ENCODE data around the gene RNF180. TPM values are rescaled to one million over a fixed set of nuclear protein-coding genes. Genes with fewer than 3 reads are reported as not detected.
A peak's percentile ranks its signal among the peaks of the same experiment; 100 is the strongest.
"Not testable (repeated sequence)": the region's sequence is repeated elsewhere in the genome, so short reads cannot be mapped to it uniquely, and the experiment has no call there.

Gene RNF180
- total RNA-seq, 1 donor from 2014 or later = 11.0 TPM

GRCh38 chr5:64330728-64331231 lies 165.1 kb downstream of the RNF180 start:
- intact Hi-C loops (cut with DNase I) = loop anchor here (5.0 kb wide), 1 partner anchor 177 kb away; the partner anchor contains the start of gene RGS7BP
- peak; percentile 91 for ATAC-seq
- DNase-seq (ENCODE audit: missing footprints) = peak; percentile 75

DNA sequence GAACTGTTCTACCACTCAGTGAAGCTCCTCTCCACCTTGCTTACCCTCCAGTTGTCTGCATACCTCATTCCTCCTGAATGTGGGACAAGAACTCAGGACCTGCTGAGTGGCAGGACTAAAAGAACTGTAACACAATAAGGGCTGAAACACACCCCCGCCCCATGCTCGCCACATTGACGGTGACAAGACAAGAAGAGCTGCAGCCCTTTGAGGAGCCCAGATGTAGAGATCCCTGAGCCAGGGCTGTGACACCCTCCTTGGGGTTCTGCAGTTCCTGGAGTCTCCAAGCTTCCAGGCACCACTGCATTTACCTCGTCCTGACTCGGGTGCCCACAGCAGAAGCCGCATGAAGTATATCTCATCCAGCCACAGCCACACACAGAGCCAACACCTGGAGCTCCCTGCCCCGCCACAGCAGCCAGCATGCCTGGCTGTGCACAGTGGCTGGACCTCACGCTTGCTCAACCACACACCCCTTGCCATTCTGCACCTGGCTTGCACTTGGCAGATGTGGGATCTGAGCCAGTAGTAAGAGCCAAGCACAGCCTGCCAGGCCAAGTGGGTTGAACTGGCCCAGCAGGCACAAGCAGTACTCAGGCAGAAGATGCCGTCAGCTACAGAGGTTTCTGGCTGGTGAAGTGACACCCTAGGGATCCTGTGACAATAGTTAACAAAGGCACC lies 166.1 kb downstream of the RNF180 start:
- peak; percentile 93 for ATAC-seq
- peak; percentile 79 for DNase-seq (ENCODE audit: missing footprints)
- intact Hi-C loops (cut with DNase I) = loop anchor here (5.0 kb wide), 1 partner anchor 176 kb away; the partner anchor contains the start of gene RGS7BP

- no peak for DNase-seq (ENCODE audit: missing footprints)
- intact Hi-C loops (cut with DNase I) = loop anchor here (5.0 kb wide), 1 partner anchor 173 kb away; the partner anchor contains the start of gene RGS7BP
- ATAC-seq = no peak
Observed at GRCh38 chr5:64333886-64334285, 168.2 kb downstream of the RNF180 start.

- intact Hi-C loops (cut with DNase I) = no loop called here
- DNase-seq (ENCODE audit: missing footprints) = no peak
- no peak for ATAC-seq
Observed at GRCh38 chr5:64339769-64340168, 174.1 kb downstream of the RNF180 start.

DNA sequence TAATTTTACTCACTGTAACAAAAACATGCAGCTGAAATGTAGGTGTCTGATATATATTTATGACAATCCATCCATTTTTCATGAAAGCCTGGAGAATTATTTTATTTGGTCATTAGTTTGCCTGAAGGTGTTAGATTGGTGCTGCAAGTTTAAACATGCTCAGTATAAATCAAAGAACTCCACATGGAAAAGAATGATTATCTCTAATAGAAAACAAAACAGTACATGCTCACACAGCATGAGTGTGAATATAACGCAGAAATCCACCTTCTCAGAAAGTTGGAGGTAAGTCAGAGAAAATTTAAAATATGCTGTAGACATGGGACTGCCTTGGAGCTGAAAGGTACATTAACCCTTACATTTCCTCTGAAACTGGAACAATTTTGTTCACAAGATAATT lies 174.7 kb downstream of the RNF180 start:
- DNase-seq (ENCODE audit: missing footprints) = no peak
- no peak for ATAC-seq
- intact Hi-C loops (cut with DNase I) = no loop called here

DNA sequence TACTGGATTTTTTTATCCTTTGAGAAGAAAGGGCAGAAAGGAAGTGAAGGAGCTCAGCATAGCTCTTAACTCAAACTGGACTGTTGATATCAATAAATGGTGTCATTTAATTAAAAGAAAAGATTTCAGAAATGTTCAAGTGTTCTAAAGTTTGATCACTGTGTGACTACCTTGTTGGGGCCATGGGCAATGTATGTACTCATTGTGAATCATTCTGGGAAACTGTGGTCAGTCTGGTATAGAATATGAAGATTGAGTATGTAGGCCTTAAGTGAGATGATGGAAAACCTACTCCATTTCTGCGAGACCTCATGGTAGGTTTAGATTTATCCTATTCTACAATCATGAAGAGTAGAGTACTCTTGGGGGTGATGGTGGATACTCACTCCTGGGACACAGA lies 175.7 kb downstream of the RNF180 start:
- ATAC-seq (no peak), DNase-seq (ENCODE audit: missing footprints) (no peak)
- intact Hi-C loops (cut with DNase I) = no loop called here

GRCh38 chr5:64344501-64344900 lies 178.9 kb downstream of the RNF180 start:
- intact Hi-C loops (cut with DNase I) = no loop called here
- ATAC-seq = no peak

DNA sequence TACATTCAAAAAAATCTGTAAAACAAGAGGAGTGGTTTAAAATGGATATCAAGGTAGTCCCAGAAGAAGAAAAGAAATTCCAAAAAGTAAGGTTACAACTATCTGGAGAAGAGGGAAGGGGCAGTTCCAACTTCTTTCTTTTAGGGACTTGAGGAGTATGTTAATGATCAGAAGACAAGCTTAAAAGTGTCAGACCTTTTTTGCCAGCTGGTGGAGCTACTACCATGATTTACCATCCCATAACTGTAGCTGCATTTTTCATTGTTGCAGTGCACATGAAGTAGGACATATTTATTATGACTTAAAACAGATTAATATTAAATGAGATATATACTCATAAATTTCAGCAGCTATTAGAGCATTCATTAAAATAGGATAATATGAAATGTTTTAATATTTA lies 181.7 kb downstream of the RNF180 start:
- DNase-seq (ENCODE audit: missing footprints) = no peak
- intact Hi-C loops (cut with DNase I) = no loop called here
- ATAC-seq = no peak

More at GRCh38 chr5:64344501-64344900, 178.9 kb downstream of the RNF180 start:
- no peak for DNase-seq (ENCODE audit: missing footprints)

- intact Hi-C loops (cut with DNase I) = no loop called here
- DNase-seq (ENCODE audit: missing footprints) (no peak), ATAC-seq (no peak)
Observed at GRCh38 chr5:64364426-64364825, 198.8 kb downstream of the RNF180 start.

- intact Hi-C loops (cut with DNase I) = no loop called here
- no peak for DNase-seq (ENCODE audit: missing footprints)
- no peak for ATAC-seq
Observed at GRCh38 chr5:64384765-64385164, 219.1 kb downstream of the RNF180 start.

DNA sequence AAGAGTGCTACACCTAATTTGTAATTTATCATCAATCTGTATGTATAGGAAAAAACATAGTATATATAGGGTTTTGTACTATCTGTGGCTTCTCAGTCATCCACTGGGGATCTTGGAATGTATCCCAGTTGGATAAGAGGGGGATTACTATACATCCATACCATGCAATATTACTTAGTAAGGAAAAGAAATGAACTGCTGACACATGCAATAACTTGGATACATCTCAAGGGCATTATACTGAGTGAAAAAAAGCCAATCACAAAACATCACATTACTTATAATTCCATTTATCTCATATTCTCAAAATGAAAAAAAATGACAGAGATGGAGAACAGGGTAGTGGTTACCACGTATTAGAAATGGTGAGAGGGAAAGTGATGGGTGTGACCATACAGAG lies 231.9 kb downstream of the RNF180 start:
- intact Hi-C loops (cut with DNase I) = no loop called here
- ATAC-seq = no peak
- DNase-seq (ENCODE audit: missing footprints) = no peak

DNA sequence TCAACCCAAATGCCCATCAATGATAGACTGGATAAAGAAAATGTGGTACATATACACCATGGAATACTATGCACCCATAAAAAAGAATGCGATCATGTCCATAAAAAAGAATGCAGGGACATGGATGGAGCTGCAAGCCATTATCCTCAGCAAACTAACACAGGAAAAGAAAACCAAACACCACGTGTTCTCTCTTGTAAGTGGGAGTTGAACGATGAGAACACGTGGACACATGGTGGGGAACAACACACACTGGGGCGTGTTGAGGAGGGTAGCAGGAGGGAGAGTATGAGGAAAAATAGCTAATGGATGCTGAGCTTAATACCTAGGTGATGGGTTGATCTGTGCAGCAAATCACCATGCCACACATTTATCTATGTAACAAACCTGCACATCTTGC lies 233.1 kb downstream of the RNF180 start:
- intact Hi-C loops (cut with DNase I); ATAC-seq; DNase-seq (ENCODE audit: missing footprints): not testable (repeated sequence)

GRCh38 chr5:64407103-64407825 lies 241.6 kb downstream of the RNF180 start:
- DNase-seq (ENCODE audit: missing footprints); intact Hi-C loops (cut with DNase I); ATAC-seq: not testable (repeated sequence)

DNA sequence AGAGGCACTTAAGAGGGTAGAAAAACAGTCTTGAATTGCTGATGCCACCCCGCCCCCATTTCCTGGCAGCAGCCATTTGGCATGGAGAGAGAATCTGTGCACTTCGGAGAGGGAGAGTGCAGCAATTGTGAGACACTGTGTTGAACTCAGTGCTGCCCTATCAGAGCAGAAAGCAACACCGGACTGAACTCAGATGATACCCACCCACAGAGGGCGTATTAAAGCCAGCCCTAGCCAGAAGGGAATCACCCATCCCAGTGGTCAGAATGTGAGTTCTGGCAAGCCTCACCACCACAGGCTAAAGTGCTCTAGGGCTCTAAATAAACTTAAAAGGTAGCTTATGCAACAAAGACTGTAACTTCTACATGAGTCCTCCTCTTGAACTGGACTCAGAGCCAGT lies 251.7 kb downstream of the RNF180 start:
- DNase-seq (ENCODE audit: missing footprints) (no peak), ATAC-seq (no peak)
- intact Hi-C loops (cut with DNase I) = no loop called here

DNA sequence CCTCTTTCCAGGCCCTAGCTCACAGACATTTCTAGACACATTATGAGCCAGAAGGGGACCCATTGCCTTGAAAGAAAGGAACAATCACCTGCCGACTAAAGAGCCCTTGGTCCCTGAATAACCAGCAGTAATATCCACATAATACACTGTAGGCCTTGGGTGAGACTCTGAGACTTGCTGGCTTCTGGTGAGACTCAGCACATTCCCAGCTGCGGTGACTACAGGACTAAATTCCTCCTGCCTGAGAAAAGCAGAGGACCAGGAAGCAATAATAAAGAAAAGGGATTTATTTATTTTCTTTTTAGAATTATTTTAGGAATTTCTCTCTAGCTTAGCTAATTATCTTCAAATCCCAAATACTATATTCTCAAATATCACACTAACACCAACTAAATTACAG lies 252.4 kb downstream of the RNF180 start:
- intact Hi-C loops (cut with DNase I) = no loop called here
- no peak for ATAC-seq
- DNase-seq (ENCODE audit: missing footprints) = no peak

Other genes with a start within 250 kb of the RNF180 start
- not detected for gene HTR1A, start 203.4 kb upstream of the RNF180 start, total RNA-seq